Astrocyte of the cerebellum (primary cell): Measurements from ENCODE around the gene EEA1.
"Not testable (repeated sequence)": the region's sequence is repeated elsewhere in the genome, so short reads cannot be mapped to it uniquely, and the experiment has no call there.

Source experiments
- DNase-seq: peaks from one replicate; pipeline ENCODE4 v3.0.0-alpha.2; 2011; ENCODE audit warnings: low read depth
- H3K4me3 ChIP-seq: 2 replicates; pipeline ENCODE4 v1.5.1; 2011; ENCODE audit warnings: mild to moderate bottlenecking, low read depth, low read length, moderate library complexity
- in situ Hi-C: cut with HindIII; loops from 2 replicates; pipeline ENCODE4 v1.10.0; 2017; ENCODE audit warnings: low sequenced_read_pairs
- TF ChIP-seq, protein P1 (sequence below): IDR thresholded peaks from 2 replicates; pipeline ENCODE4 v1.5.1; 2012; ENCODE audit warnings: low read length, low read depth, moderate library complexity, mild to moderate bottlenecking; ENCODE audit errors: missing control alignments

Gene EEA1

DNA sequence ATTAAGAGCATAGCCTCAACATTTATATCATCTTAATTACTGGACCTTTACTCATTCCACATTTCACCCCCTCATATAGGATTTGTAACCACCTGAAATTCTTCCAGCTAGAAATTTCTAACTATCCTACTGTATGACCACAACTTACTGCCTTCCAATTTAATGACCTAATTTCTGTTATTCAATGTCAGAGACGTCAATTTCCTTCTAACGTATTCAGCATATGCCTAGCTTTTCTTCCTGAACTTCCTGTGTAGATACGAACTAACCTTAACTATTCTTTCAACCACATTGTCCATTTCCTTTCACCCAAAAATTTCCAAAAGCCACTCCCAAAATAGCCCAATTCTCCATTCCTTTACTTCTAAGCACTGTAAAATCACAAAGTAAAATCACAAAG lies 108.0 kb downstream of the EEA1 start:
- no peak for DNase-seq
- in situ Hi-C loops = no loop called here
- TF ChIP-seq, protein P1, sequence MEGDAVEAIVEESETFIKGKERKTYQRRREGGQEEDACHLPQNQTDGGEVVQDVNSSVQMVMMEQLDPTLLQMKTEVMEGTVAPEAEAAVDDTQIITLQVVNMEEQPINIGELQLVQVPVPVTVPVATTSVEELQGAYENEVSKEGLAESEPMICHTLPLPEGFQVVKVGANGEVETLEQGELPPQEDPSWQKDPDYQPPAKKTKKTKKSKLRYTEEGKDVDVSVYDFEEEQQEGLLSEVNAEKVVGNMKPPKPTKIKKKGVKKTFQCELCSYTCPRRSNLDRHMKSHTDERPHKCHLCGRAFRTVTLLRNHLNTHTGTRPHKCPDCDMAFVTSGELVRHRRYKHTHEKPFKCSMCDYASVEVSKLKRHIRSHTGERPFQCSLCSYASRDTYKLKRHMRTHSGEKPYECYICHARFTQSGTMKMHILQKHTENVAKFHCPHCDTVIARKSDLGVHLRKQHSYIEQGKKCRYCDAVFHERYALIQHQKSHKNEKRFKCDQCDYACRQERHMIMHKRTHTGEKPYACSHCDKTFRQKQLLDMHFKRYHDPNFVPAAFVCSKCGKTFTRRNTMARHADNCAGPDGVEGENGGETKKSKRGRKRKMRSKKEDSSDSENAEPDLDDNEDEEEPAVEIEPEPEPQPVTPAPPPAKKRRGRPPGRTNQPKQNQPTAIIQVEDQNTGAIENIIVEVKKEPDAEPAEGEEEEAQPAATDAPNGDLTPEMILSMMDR = no peak
- H3K4me3 ChIP-seq = no peak overlapping the region

DNA sequence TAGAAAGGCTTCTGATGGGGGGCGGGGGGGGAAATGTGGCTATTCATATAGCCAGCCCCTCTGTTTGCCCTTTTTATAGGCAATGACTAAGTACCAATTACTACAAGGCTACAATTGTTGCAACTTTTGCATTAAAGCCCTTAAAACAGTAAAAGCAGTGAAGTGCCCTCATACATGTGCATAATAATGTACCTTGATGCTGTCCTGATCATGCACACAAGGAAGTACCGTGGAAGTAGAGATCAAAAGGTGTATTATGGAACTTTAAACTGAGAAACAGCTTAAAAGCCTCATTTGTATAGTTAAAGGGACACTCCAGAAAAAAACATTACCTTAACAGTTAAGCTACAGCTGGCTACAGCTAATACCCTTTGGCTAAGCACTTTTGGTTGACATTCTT lies 114.5 kb downstream of the EEA1 start:
- no peak overlapping the region for H3K4me3 ChIP-seq
- DNase-seq = no peak
- in situ Hi-C loops = no loop called here
- TF ChIP-seq, protein P1 = no peak

DNA sequence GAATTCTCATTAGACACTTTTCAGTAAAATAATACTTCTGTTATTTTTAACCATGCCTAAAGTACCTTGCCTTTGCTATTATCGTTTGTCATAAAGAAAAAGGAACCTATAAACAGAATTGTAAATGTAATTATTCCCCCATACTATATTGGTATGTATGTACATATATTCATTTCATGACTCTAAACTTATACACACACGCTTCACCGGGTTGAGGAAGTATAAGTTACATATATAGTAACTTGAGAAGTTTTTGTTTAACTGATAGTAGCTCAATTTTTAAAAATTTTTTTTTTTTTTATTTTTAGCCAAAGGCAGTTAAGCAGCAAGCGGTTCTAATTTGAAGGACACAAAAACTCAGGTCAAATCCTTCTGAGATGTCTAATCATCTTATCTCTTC lies 118.7 kb downstream of the EEA1 start:
- TF ChIP-seq, protein P1 = no peak
- in situ Hi-C loops = no loop called here
- DNase-seq = no peak
- H3K4me3 ChIP-seq = no peak overlapping the region

DNA sequence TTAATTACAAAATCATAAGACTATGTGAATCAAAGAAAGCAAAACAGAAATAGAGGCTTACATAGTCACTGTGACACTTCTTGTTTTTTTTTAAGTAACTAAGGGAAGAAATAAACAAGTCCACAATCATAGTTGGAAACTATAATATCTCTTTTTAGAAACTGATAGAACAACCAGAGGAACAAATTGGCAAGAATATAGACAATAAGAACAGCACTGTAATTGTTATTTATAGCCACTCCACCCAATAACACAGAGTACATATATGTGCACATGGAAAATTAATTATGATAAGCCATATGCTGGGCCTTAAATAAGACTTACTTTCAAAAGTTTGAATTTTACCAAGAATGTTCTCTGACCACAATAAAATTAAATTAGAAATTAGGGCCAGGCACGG lies 125.2 kb downstream of the EEA1 start:
- no peak for DNase-seq
- in situ Hi-C loops = no loop called here
- TF ChIP-seq, protein P1 = no peak
- H3K4me3 ChIP-seq = no peak overlapping the region

DNA sequence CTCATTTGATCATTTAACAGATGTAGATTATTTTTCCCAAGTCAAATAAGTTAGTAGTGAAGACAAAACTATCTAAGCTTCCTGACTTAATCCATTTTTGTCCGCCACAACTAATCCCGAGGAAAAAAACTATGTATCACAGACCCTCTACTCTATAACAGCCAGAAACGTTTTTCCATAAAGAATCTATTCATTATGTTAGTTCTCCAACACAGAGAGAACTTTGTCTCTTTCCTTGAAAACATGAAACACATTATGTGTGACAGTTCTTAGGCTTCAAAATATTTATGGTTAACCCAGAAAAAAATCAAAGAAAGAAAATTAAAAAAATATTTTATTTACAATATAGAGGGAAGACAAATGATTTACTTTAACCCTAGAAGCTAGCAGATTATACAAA lies 126.2 kb downstream of the EEA1 start:
- TF ChIP-seq, protein P1 = no peak
- no peak overlapping the region for H3K4me3 ChIP-seq
- in situ Hi-C loops = no loop called here
- no peak for DNase-seq

DNA sequence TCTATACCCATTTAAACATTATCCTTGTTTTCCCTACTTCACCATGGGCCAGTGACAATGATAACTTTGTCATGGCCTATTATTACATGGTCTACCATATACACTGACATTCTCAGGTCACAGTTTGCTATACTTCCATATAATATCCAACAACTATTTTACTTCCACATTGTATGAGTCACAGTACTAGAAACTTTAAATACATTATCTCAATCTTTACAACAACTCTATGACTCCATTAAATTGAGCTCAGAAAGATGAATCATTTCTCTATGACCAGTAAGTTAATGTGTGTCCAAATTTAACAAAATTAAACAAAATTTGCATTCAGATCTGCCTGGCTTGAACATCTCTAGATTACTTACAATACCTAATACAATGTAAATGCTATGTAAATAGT lies 132.4 kb downstream of the EEA1 start:
- DNase-seq = no peak
- in situ Hi-C loops = loop anchor here (25.0 kb wide), 1 partner anchor 616 kb away; no protein-coding TSS in a partner anchor
- TF ChIP-seq, protein P1 = no peak
- H3K4me3 ChIP-seq = no peak overlapping the region

DNA sequence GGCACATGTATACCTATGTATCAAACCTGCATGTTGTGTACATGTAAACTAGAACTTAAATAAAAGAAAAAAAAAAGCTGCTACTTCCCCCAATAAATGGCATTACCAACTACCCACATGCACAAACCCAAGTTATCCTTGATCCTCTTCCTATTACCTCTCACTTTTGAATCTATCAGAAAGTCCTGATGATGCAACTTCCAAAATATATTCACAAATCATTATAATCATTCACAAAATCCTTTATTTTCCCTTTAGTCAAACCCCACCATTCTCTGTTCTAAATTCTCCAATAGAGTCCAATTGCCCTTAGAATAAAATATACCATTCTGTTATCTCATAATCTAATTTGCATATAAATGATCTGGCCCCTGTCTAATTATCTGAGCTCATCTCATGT lies 134.3 kb downstream of the EEA1 start:
- no peak overlapping the region for H3K4me3 ChIP-seq
- TF ChIP-seq, protein P1 = no peak
- DNase-seq = no peak
- in situ Hi-C loops = loop anchor here (25.0 kb wide), 1 partner anchor 617 kb away; no protein-coding TSS in a partner anchor

DNA sequence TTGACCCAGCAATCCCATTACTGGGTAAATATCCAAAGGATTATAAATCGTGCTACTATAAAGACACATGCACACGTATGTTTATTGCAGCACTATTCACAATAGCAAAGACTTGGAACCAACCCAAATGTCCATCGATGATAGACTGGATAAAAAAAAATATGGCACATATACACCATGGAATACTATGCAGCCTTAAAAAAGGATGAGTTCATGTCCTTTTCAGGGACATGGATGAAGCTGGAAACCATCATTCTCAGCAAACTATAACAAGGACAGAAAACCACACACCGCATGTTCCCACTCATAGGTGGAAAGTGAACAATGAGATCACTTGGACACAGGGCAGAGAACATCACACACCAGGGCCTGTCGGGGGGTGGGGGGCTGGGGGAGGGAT lies 134.7 kb downstream of the EEA1 start:
- DNase-seq, H3K4me3 ChIP-seq: not testable (repeated sequence)
- in situ Hi-C loops = loop anchor here (25.0 kb wide), 1 partner anchor 618 kb away; no protein-coding TSS in a partner anchor
